IPS-NIHi7 (cell line): Measurements from ENCODE around the gene ODAD3.

Experiments used
- DNase-seq: peaks from one replicate; pipeline ENCODE4 v3.0.0; 2012; ENCODE audit warnings: mixed read lengths; ENCODE audit errors: extremely low spot score

The ODAD3 gene

GRCh38 chr19:11375143-11375948 lies 59.6 kb downstream of the ODAD3 start:
- no peak for DNase-seq

GRCh38 chr19:11374433-11375142 lies 60.3 kb downstream of the ODAD3 start, which contains the start of gene SWSAP1:
Gene SWSAP1, plus strand, starts transcription at chr19:11374666. Its CDS starts 15 bp downstream, at chr19:11374681.
- DNase-seq = peak; percentile 96

DNA sequence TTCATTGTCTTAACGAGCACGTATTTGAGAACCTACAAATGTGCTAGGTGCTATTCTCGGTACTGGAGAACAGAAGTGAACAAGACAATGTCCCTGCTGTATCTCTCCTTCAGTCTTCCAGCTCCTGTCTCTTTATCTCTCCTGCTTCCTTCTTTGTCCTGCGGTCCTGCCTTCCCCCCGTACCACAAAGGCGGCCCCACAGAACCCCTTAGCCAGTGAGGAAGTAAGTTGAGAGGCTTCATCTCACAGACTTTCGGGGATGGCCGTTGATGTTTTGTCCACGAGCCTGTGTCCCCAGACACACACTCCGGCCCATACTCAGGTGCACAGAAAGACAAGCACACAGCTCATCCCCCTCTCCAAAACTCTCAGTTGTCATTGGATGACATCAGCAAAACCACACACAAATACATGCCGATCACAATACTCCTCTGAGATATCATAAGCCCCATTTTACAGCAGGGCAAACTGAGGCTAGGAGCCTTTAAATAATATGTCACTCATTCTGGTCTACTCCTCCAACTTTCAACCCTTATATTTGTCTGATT lies 61.0 kb downstream of the ODAD3 start:
- no peak for DNase-seq

GRCh38 chr19:11373166-11373884 lies 61.6 kb downstream of the ODAD3 start:
- peak; percentile 45 for DNase-seq

DNA sequence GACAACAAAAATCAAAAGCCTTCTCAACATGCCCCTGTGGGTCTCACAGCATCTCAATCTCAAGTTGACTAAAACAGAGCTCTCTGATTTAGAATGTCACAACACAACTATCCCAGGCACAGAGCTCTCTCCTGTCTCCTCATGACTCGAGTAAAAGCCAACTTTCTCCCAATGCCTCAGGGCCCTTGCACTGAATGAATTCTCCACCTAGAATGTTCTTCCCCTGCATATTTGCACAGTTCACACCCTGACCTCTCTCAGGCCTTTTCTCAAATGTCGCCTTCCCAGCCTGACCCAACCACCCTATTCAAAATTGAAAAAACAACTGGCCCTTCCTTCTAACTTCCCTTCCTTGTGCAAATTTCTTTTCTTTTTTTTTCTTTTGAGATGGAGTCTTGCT lies 64.2 kb downstream of the ODAD3 start:
- DNase-seq = no peak
